Measurements from ENCODE around the gene SKAP2.
A peak's percentile ranks its signal among the peaks of the same experiment; 100 is the strongest.

SKAP2 gene

DNA sequence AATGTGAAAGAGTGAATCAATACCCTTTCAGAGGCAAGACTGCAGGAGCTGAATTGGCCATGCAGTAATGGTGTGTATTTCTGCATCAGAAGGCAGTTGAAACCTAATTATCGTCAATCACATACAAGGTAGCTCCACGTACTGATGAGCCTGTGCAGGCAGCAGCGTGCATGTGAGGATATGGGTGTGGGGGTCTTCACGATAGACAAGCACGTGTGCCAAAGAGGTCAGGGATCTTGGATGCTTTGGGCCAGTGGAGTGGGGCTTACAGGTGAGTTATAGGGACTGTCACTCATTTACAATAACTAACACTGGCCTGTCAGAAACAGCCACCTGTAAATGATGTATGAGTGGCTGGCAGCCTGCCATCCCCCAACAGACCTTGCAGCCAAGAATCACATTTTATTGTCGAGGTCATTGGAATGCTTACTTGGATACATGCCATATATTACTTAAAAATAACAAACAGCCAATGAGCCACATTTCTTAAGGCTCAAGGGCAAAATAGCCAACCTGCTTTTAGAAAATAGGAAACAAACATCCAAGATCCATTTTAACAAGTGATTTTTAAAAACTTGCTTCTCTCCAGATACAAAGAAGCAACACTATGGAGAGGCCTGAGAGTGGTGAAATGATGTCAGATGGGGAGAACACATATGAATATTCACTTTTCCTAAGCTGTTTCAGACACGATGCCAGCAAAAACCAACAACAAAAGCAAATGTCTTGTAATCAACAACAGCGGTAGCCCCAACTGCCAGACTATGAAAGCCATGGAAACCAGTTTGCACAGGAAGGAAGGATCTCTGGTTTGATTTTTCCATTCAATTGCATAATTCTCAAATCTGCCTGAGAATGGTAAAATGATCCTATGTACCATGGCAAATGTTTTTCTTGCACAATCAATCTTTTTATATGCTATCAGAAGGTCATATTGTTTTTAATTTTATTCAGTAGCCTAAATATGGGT, 210.7 kb downstream of the SKAP2 start:
- Mint-ChIP-seq H3K9me3 (no peaks in the 10 kb centered on the region), H3K27me3 (ENCODE audit: low read depth) (peaks cover 48% of the 10 kb centered on the region), H3K4me1 (ENCODE audit: low read depth) (no peaks in the 10 kb centered on the region), H3K27ac (no peak overlapping the region), H3K36me3 (ENCODE audit: low read depth) (no peaks in the 10 kb centered on the region), H3K4me3 (no peak overlapping the region)
- DNase-seq (ENCODE audit: low spot score) = no peak

DNA sequence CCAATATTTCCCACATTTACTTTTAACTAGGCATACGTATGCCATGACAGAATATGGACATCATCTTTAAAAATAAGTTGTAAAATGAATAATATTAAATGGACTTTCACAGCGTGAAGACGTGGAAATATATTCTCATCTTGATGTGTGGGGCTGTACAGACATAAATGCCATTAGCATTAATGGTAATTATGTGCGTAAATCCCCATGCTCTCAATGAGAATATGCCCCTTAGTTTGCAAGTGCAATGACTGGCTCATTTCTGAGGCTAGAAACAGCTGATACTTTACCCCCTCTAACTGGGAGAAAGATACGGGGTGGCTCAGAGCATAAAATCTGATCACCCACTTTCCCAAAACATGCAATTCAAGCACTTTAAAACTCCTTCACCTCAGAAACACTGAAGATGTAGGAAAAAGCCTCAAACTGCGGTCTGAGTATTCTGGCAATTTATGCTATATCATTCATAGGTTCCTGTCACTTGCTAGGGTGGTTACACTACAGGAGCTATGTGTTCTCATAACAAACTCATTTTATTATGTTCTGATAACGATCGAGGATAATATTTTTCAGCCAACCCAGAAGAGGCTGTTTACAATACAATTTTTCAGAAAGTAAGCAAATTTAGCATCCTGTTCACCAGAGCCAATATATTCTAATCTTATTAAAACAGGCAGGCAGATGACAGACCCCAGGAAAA, 211.8 kb downstream of the SKAP2 start:
- Mint-ChIP-seq H3K36me3 (ENCODE audit: low read depth) (no peaks in the 10 kb centered on the region), H3K27me3 (ENCODE audit: low read depth) (peaks cover 47% of the 10 kb centered on the region), H3K4me3 (no peak overlapping the region)

DNA sequence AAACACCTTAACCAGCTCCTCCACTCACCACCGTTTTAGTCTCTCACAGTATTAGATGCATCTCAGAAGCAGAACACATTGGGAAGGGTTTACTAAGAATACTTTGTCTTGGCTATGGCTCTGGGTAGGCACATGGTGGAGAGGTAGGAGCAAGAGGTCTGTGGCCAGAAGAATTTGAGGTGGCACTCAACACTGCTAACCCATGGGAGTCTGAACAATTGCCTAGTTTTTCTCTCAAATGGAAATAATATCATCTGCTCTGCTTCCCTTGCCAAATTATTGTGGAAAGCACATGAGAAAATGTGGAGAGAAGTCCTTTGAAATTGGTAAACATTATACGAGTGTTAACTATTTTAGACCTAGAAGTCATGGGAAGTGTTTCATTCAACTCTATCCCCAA, 214.3 kb downstream of the SKAP2 start:
- Mint-ChIP-seq H3K27ac (no peak overlapping the region), H3K36me3 (ENCODE audit: low read depth) (no peaks in the 10 kb centered on the region), H3K27me3 (ENCODE audit: low read depth) (peaks cover 31% of the 10 kb centered on the region), H3K4me3 (no peak overlapping the region), H3K4me1 (ENCODE audit: low read depth) (no peaks in the 10 kb centered on the region), H3K9me3 (no peaks in the 10 kb centered on the region)
- no peak for DNase-seq (ENCODE audit: low spot score)

More for the DNA sequence above, 211.8 kb downstream of the SKAP2 start:
- no peak overlapping the region for H3K27ac Mint-ChIP-seq
- H3K9me3 Mint-ChIP-seq = no peaks in the 10 kb centered on the region
- H3K4me1 Mint-ChIP-seq (ENCODE audit: low read depth) = no peaks in the 10 kb centered on the region
- DNase-seq (ENCODE audit: low spot score) = no peak

DNA sequence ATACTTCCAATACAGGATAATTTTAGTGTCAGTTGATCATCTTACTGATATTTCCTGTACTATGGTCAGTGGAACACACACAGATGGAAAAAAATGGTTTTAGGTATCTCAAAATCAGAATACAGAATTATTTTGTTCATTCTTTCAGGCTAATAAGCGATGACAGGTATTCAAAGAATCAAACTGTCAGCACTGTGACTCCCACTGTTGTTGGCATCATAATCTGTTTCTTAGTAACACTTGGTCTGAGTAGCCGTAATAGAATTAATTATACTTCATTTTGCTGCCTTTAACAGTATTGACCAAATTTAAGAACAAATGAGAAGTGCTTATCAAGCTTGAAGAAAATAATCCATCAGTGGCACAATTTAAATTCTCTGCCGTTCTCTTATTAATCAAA, 215.0 kb downstream of the SKAP2 start:
- no peak overlapping the region for H3K4me3 Mint-ChIP-seq
- no peak overlapping the region for H3K27ac Mint-ChIP-seq
- DNase-seq (ENCODE audit: low spot score) = no peak
- H3K4me1 Mint-ChIP-seq (ENCODE audit: low read depth) = no peaks in the 10 kb centered on the region
- H3K9me3 Mint-ChIP-seq = no peaks in the 10 kb centered on the region
- no peaks in the 10 kb centered on the region for H3K36me3 Mint-ChIP-seq (ENCODE audit: low read depth)
- peaks cover 25% of the 10 kb centered on the region for H3K27me3 Mint-ChIP-seq (ENCODE audit: low read depth)

DNA sequence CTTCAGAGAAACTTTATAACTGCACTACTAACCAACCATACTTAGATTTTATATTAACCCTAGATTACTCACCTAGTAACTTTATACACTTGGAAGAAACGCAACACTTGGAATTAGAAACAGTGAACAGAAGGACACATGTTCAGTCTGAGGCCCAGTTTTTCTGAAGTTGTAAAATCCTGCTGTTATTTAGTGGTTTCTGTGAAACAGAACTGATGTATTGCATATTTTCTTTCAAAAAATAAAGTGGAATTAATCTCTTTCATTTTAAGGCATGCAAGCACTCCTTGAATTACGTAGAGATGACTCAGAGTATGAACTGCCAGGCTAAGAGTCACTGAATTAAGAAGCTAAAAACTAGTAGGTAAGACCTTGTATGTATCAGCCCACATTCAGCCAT, 215.8 kb downstream of the SKAP2 start:
- Mint-ChIP-seq H3K36me3 (ENCODE audit: low read depth) (no peaks in the 10 kb centered on the region), H3K27ac (no peak overlapping the region), H3K4me1 (ENCODE audit: low read depth) (no peaks in the 10 kb centered on the region), H3K9me3 (no peaks in the 10 kb centered on the region), H3K4me3 (no peak overlapping the region), H3K27me3 (ENCODE audit: low read depth) (peaks cover 20% of the 10 kb centered on the region)
- DNase-seq (ENCODE audit: low spot score) = no peak

DNA sequence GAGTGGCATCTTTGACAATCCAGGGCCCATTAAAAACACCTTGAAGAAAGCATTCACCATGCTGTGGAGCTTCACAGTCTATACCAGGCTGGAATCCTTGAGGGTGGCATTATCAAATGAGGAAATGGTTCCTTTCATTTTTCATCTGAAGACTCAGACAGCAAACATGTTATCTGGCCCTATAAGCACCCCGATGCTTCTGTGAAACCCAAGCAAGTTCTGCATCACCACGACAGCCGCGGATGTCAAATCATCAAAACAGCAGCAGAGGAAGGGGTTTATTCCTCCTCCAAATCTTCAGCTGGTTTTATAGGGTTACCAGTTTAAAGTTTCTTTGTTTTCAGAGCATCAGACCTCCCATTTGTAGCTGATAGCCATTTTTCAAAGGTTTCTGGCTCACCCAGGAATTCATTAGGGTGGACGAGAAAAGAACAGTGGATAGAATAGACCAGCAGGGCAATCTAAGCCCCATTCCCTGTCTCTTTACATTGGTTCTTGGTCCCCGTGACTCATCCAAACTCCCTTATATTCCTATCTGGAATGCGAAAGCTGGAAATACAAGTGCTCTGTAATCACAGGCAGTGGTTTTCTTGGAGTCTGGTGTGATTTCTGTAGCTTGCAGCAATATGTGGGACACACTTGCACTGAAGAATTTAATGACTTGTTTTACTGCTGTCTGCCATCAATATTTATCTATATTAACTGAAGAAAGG, 217.9 kb downstream of the SKAP2 start:
- H3K9me3 Mint-ChIP-seq = no peaks in the 10 kb centered on the region
- no peak for DNase-seq (ENCODE audit: low spot score)
- no peak overlapping the region for H3K27ac Mint-ChIP-seq
- H3K4me3 Mint-ChIP-seq = no peak overlapping the region
- H3K27me3 Mint-ChIP-seq (ENCODE audit: low read depth) = peaks cover 20% of the 10 kb centered on the region
- H3K4me1 Mint-ChIP-seq (ENCODE audit: low read depth) = no peaks in the 10 kb centered on the region
- H3K36me3 Mint-ChIP-seq (ENCODE audit: low read depth) = no peaks in the 10 kb centered on the region

DNA sequence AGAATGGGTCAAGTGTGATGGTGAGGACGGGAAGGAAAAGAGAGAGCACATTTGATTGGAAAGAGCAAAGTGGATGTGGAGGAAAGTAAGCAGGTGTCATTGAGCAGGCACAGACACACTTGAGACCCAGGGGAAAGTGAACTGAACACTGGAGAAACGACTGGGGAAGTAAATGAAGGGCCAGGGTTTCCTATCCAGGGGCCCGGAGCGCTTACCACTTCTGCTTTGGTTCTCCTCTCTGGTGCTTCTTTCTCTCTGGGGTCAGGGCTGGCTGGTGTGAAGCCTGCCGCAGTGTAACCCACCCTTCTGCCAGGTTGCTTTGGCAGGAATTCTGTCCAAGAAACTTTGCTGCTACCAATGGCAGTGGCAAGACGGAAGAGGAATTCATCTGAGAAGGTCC, 219.3 kb downstream of the SKAP2 start:
- no peak overlapping the region for H3K4me3 Mint-ChIP-seq
- H3K36me3 Mint-ChIP-seq (ENCODE audit: low read depth) = no peaks in the 10 kb centered on the region
- DNase-seq (ENCODE audit: low spot score) = no peak
- no peaks in the 10 kb centered on the region for H3K9me3 Mint-ChIP-seq
- H3K4me1 Mint-ChIP-seq (ENCODE audit: low read depth) = no peaks in the 10 kb centered on the region
- H3K27ac Mint-ChIP-seq = no peak overlapping the region
- H3K27me3 Mint-ChIP-seq (ENCODE audit: low read depth) = peaks cover 17% of the 10 kb centered on the region

DNA sequence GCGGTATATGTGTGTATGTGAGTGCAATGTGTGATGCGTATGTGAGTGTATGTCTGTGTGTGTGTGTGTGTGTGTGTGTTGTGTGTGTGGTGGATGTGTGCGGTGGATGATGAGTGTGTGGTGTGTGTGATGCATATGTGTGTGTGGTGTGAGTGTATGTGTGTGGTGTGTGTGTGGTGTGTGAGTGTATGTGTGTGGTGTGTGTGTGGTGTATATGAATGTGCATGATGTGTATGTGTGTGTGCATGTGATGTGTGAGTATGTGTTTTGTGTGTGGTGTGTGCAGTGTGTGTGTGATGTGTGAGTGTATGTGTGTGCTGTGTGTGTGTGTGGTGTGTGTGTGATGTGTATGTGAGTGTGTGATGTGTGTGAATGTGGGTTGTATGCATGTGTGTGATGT, 222.0 kb downstream of the SKAP2 start:
- Mint-ChIP-seq H3K36me3 (ENCODE audit: low read depth) (no peaks in the 10 kb centered on the region), H3K9me3 (no peaks in the 10 kb centered on the region), H3K4me1 (ENCODE audit: low read depth) (no peaks in the 10 kb centered on the region), H3K4me3 (no peak overlapping the region), H3K27me3 (ENCODE audit: low read depth) (no peaks in the 10 kb centered on the region), H3K27ac (no peak overlapping the region)
- DNase-seq (ENCODE audit: low spot score) = no peak

DNA sequence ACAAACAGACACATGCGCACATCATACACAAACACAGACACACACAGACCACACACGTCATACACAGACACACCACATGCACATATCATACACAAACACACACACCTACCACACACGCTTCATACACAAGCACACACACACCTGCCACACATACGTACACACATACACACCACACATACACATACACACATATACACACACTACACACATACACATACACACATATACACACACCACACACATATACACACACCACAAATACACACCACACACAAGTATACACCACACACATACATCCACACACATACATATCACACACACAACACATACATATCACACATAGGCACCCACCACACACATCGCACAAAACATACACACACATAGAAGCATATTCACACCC, 224.7 kb downstream of the SKAP2 start:
- H3K4me3 Mint-ChIP-seq = no peak overlapping the region
- H3K36me3 Mint-ChIP-seq (ENCODE audit: low read depth) = peaks cover under 1% of the 10 kb centered on the region
- peaks cover 4% of the 10 kb centered on the region for H3K4me1 Mint-ChIP-seq (ENCODE audit: low read depth)
- no peak overlapping the region for H3K27ac Mint-ChIP-seq
- DNase-seq (ENCODE audit: low spot score) = no peak
- peaks cover 5% of the 10 kb centered on the region for H3K27me3 Mint-ChIP-seq (ENCODE audit: low read depth)
- H3K9me3 Mint-ChIP-seq = peaks cover 1% of the 10 kb centered on the region

DNA sequence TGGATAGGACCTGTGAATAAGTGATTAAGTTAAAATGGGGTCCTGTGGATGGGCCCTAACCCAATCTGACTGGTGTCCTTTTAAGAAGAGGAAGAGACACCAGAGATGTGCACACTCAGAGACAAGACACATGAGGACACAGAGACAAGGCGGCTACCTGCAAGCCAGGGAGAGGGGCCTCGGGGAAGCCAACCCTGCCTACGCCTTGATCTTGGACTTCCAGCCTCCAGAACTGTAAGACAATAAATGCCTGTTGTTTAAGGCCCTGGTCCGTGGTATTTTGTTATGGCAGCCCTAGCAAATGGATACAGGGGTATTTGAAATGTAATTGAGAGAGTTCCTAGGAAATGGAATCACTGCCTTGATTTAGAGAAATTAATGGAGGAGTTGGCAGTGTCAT, 225.3 kb downstream of the SKAP2 start:
- Mint-ChIP-seq H3K4me1 (ENCODE audit: low read depth) (peaks cover 9% of the 10 kb centered on the region), H3K27me3 (ENCODE audit: low read depth) (peaks cover 11% of the 10 kb centered on the region), H3K9me3 (peaks cover 7% of the 10 kb centered on the region), H3K4me3 (no peak overlapping the region), H3K36me3 (ENCODE audit: low read depth) (peaks cover 3% of the 10 kb centered on the region), H3K27ac (no peak overlapping the region)
- no peak for DNase-seq (ENCODE audit: low spot score)

DNA sequence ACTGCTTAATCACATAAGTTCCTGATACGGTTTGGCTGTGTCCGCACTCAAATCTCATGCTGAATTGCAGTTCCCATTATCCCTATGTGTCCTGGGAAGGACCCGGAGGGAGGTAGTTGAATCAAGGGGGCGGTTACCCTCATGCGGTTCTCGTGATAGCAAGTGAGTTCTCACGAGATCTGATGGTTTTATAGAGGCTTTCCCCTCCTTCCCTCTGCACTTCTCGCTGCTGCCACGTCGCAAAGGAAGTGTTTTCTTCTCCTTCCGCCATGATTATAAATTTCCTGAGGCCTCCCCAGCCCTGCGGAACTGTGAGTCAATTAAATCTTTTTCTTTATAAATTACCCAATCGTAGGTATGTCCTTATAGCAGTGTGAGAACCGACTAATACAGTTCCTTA, 226.2 kb downstream of the SKAP2 start:
- H3K4me3 Mint-ChIP-seq = no peak overlapping the region
- H3K27ac Mint-ChIP-seq = no peak overlapping the region
- peaks cover 13% of the 10 kb centered on the region for H3K9me3 Mint-ChIP-seq
- peaks cover 9% of the 10 kb centered on the region for H3K36me3 Mint-ChIP-seq (ENCODE audit: low read depth)
- peaks cover 11% of the 10 kb centered on the region for H3K27me3 Mint-ChIP-seq (ENCODE audit: low read depth)
- DNase-seq (ENCODE audit: low spot score) = no peak
- peaks cover 18% of the 10 kb centered on the region for H3K4me1 Mint-ChIP-seq (ENCODE audit: low read depth)

DNA sequence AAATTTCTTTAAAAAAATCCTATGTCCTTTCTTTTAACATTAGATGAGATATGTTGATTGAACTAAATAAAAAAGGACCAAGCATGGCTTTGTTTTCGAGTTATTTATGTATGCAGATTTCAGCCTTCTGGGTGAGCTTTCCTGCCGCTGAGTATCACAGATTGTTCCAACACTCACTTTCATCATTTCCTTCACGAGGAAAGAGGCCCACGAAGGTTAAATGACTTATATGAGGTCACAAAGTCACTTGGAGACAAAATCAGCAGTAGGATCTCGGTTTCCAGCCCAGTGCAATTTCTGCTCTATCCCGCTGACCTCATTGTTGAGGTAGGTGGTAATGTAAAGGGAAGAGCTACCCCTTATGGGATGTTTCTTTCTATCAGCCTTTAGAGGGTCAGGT, 226.8 kb downstream of the SKAP2 start:
- H3K4me1 Mint-ChIP-seq (ENCODE audit: low read depth) = peaks cover 18% of the 10 kb centered on the region
- H3K4me3 Mint-ChIP-seq = no peak overlapping the region
- H3K27me3 Mint-ChIP-seq (ENCODE audit: low read depth) = peaks cover 11% of the 10 kb centered on the region
- DNase-seq (ENCODE audit: low spot score) = no peak
- no peak overlapping the region for H3K27ac Mint-ChIP-seq
- H3K36me3 Mint-ChIP-seq (ENCODE audit: low read depth) = peaks cover 9% of the 10 kb centered on the region
- H3K9me3 Mint-ChIP-seq = peaks cover 13% of the 10 kb centered on the region

DNA sequence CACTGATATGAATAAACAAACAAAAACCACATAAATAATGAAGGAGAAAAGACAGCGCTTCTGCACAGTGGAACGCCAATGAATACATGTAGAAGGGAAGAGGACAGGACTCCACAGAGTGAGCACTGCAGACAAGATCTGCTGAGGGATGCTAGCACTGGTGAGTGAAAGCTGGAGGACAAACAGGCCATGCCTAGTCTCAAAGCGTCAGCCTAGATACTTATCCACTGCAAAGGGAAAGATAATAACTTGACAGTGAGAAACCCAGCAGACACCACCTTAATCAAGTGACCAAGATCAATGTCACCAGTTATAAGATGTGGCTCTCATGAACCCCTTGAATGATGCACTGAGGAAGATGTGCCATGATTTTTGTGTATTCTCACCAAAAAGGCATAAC, 227.6 kb downstream of the SKAP2 start:
- Mint-ChIP-seq H3K27ac (no peak overlapping the region), H3K27me3 (ENCODE audit: low read depth) (peaks cover 11% of the 10 kb centered on the region), H3K9me3 (peaks cover 13% of the 10 kb centered on the region), H3K4me3 (no peak overlapping the region), H3K36me3 (ENCODE audit: low read depth) (peaks cover 9% of the 10 kb centered on the region), H3K4me1 (ENCODE audit: low read depth) (peaks cover 19% of the 10 kb centered on the region)
- no peak for DNase-seq (ENCODE audit: low spot score)

DNA sequence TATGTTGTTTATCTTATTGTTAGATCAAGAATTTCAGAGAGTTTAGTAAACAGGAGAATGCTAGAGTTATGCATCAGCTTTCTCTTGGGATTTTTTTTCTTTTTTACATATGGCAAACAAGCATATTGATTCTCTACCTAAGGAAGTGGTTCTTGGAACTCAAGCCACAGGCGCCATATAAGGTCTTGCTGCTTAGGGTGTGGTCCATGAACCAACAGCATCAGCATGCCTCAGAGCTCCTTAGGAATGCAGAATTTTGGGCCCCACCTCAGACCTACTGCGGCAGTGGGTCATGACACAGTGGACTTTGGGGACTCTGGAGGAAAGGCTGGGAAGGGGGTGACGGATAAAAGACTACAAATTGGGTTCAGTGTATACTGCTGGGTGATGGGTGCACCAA, 230.8 kb downstream of the SKAP2 start:
- no peak for DNase-seq (ENCODE audit: low spot score)
- Mint-ChIP-seq H3K27me3 (ENCODE audit: low read depth) (peaks cover 13% of the 10 kb centered on the region), H3K4me1 (ENCODE audit: low read depth) (peaks cover 28% of the 10 kb centered on the region), H3K9me3 (peaks cover 13% of the 10 kb centered on the region), H3K36me3 (ENCODE audit: low read depth) (peaks cover 9% of the 10 kb centered on the region), H3K4me3 (peak overlapping the region; percentile 74), H3K27ac (peak overlapping the region; percentile 80)

Measured in T-helper 2 cell treated with Interferon-gamma antibody and Interleukin-4, amounts not matched to agents 5 μg/mL and 100 μg/mL, for 36 hours (primary cell).